HepG2 (cell line): ENCODE measurements around the gene WDR31. TPM values are rescaled to one million over a fixed set of nuclear protein-coding genes. Genes with fewer than 3 reads are reported as not detected.

Experiments
- ATAC-seq: fragments of 200-7000 bp; cut with Tn5 transposase; 3 replicates; pipeline ENCODE4 v1.9.1; 2020; ENCODE audit warnings: mild to moderate bottlenecking, moderate library complexity
- BruUV-seq: library from RNA; stranded (reverse); fragments of 400-500 nt; replicated peaks from 2 replicates; lab custom pipeline; 2021; lab: Mats Ljungman, UMichigan
- CTCF ChIA-PET: fragments of 300-600 bp; formaldehyde crosslinking; extraction: SDS; loops from one replicate; lab custom pipeline; 2021; ENCODE audit warnings: low total read pairs, inconsistent platforms, low intra/inter-chr PET ratio; lab: Yijun Ruan, JAX
- POLR2A ChIA-PET: fragments of 350-600 bp; sonication (Branson Sonifier 250); formaldehyde crosslinking; loops from one replicate; lab custom pipeline; 2020; ENCODE audit warnings: antibody characterized with exemption, inconsistent platforms; lab: Yijun Ruan, JAX
- DNase-seq: peaks from one replicate; pipeline ENCODE4 v3.0.0-alpha.2; 2015; ENCODE audit warnings: low spot score
- FAIRE-seq: peaks from 3 replicates; lab custom pipeline; 2011; peaks lifted over from hg19 to GRCh38; lab: Jason Lieb, UNC
- H2AFZ ChIP-seq: one replicate; pipeline ENCODE4 v1.6.1; 2011; ENCODE audit warnings: low read length, inconsistent platforms
- H3K27ac ChIP-seq: fragments of 300-600 bp; 3 replicates; pipeline ENCODE4 v1.8.0; 2011; ENCODE audit warnings: mixed run types, mild to moderate bottlenecking, mixed read lengths, low read length, inconsistent platforms; ENCODE audit not compliant: insufficient read depth; ENCODE audit errors: extremely low read length
- H3K27me3 ChIP-seq, 2 experiments: fragments of 200-600 bp in 1 of 2; 2 replicates in 1 of 2; 3 replicates in 1 of 2; pipeline versions ENCODE4 v1.6.0 to v1.8.0; 2011; ENCODE audit warnings: low read length in 2 of 2, mild to moderate bottlenecking in 2 of 2, moderate library complexity in 2 of 2, inconsistent platforms in 1 of 2; ENCODE audit not compliant: insufficient read depth in 2 of 2, control insufficient read depth in 1 of 2
- H3K36me3 ChIP-seq, 2 experiments: fragments of 200-600 bp in 1 of 2; replicated peaks in 1 of 2; 2 replicates in 1 of 2; 3 replicates in 1 of 2; pipeline versions ENCODE4 v1.5.1 to v1.8.0; 2011; ENCODE audit warnings: low read length in 2 of 2, inconsistent platforms in 1 of 2; ENCODE audit not compliant: insufficient read depth in 2 of 2, control insufficient read depth in 1 of 2
- H3K4me1 ChIP-seq: 2 replicates; pipeline ENCODE4 v1.5.1; 2012; ENCODE audit warnings: low read length, inconsistent platforms; ENCODE audit not compliant: insufficient read depth
- H3K4me2 ChIP-seq: 2 replicates; pipeline ENCODE4 v1.6.0; 2011; ENCODE audit warnings: low read depth, low read length, inconsistent platforms
- H3K4me3 ChIP-seq, 3 experiments: fragments of 200-600 bp in 1 of 3; sonication (generic), shearing (Covaris generic) in 1 of 3; replicated peaks in 1 of 3; 2 replicates each; pipeline ENCODE4 v1.5.1; 2011 to 2016; ENCODE audit warnings: low read length in 3 of 3, inconsistent platforms in 2 of 3, low read depth in 2 of 3, mild to moderate bottlenecking in 2 of 3, control low read depth in 1 of 3, mixed read lengths in 1 of 3; ENCODE audit not compliant: insufficient read depth in 1 of 3
- H3K79me2 ChIP-seq: one replicate; pipeline ENCODE4 v1.6.1; 2011; ENCODE audit warnings: low read length, inconsistent platforms; ENCODE audit not compliant: insufficient read depth
- H3K9ac ChIP-seq: 2 replicates; pipeline ENCODE4 v1.6.0; 2011; ENCODE audit warnings: mild to moderate bottlenecking, low read depth, low read length, inconsistent platforms; ENCODE audit not compliant: insufficient read depth
- H3K9me3 ChIP-seq: 2 replicates; pipeline ENCODE4 v1.5.1; 2012; ENCODE audit warnings: mild to moderate bottlenecking, low read length
- H4K20me1 ChIP-seq: 2 replicates; pipeline ENCODE4 v1.6.0; 2011; ENCODE audit warnings: inconsistent platforms, mild to moderate bottlenecking, low read length, moderate library complexity; ENCODE audit not compliant: insufficient read depth
- BRCA1 ChIP-seq: sonication (generic); formaldehyde crosslinking; IDR thresholded peaks from 2 replicates; pipeline ENCODE4 v1.4.0; 2020; ENCODE audit warnings: missing genetic modification reagents
- CCAR2 ChIP-seq: fragments of 200-400 bp; formaldehyde crosslinking; optimal IDR thresholded peaks from 2 replicates; pipeline ENCODE3; 2018; ENCODE audit warnings: low read depth, mild to moderate bottlenecking, low read length, moderate library complexity
- NONO ChIP-seq, 2 experiments: fragments of 450-650 bp in 1 of 2; sonication (generic) in 1 of 2; formaldehyde crosslinking in 1 of 2; IDR thresholded peaks in 1 of 2; conservative IDR thresholded peaks in 1 of 2; 2 replicates each; pipeline versions ENCODE4 v1.6.1 to v1.8.0; 2017 to 2022; ENCODE audit warnings: mild to moderate bottlenecking in 1 of 2, missing genetic modification reagents in 1 of 2, moderate library complexity in 1 of 2
- RFX1 ChIP-seq: fragments of 450-650 bp; IDR thresholded peaks from 2 replicates; pipeline ENCODE4 v1.6.1; 2017
- SCMH1 ChIP-seq: sonication (generic); formaldehyde crosslinking; IDR thresholded peaks from 2 replicates; pipeline ENCODE4 v1.9.0; 2021; ENCODE audit warnings: missing genetic modification reagents, mild to moderate bottlenecking, borderline replicate concordance
- ZNF264 ChIP-seq: sonication (generic); formaldehyde crosslinking; IDR thresholded peaks from 2 replicates; pipeline ENCODE4 v1.4.0; 2020; ENCODE audit warnings: missing genetic modification reagents
- ZNF513 ChIP-seq: sonication (generic); formaldehyde crosslinking; conservative IDR thresholded peaks from 2 replicates; pipeline ENCODE4 v1.5.0; 2020; ENCODE audit warnings: missing genetic modification reagents
- ZNF614 ChIP-seq: IDR thresholded peaks from 2 replicates; pipeline ENCODE4 v1.6.1; 2018; ENCODE audit warnings: missing biosample characterization, missing genetic modification reagents, inconsistent platforms, borderline replicate concordance
- WGBS: methylation state at CpG from one replicate; pipeline ENCODE4 v1.1.6; 2017; ENCODE audit warnings: low lambda C conversion rate; 5-methylcytosine and 5-hydroxymethylcytosine counted together
- in situ Hi-C: cut with HindIII; loops from 2 replicates; pipeline ENCODE4 v1.10.0; 2017; ENCODE audit warnings: low pct_unique_long_range_greater_than_20kb; ENCODE audit not compliant: extremely low pct_ligation_motif_present
- intact Hi-C: fragments of 100-400 bp; cut with micrococcal nuclease; formaldehyde crosslinking; loops from one replicate; pipeline ENCODE4 v1.10.0; 2022; ENCODE audit not compliant: unreplicated experiment
- polyA plus RNA-seq, 8 experiments: library from polyadenylated mRNA; depleted of rRNA in 3 of 8; stranded (reverse) in 7 of 8; unstranded in 1 of 8; fragments of >200 nt; fragmentation: Illumina TruSeq in 4 of 8; extraction: Trizol in 4 of 8; gene quantifications; 2 replicates each; pipeline versions ENCODE4 v1.2.1 to v1.2.3, GENCODE V29; 2011 to 2016; ENCODE audit warnings: low read depth in 4 of 8, missing spikeins in 1 of 8, mixed read lengths in 1 of 8; ENCODE audit not compliant: insufficient read depth in 1 of 8
- total RNA-seq, 5 experiments: library from RNA; depleted of rRNA; stranded (reverse); fragments of >200 nt; fragmentation: Illumina TruSeq; extraction: Trizol; gene quantifications; 2 replicates each; pipeline ENCODE4 v1.2.3, GENCODE V29; 2016; ENCODE audit warnings: low read depth in 1 of 5

WDR31 gene
- total and polyA plus RNA-seq, 2 of the 13 experiments (the other 11 are each of a cell fraction or from before 2014, with no cell fraction given) = 0.33 to 1.7 TPM

DNA sequence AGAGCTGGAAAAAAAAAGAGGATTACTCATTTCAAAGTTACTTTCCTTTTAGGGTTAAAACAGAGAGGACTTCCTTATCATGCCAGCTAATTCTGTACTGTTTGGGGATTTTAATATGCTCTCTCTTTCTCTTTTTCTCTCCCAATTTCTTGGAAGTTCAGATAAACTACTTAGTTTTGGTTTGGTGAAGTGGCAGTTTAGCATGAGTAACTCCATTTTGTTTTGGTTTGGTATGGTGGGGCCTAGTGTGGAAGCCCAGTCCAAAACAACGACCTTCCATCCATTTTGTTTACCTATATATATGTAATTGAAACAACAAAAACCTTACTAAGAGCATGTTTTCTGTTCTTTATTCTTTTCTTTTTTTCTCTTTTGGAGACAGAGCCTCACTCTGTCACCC is 5.6 kb upstream of the WDR31 start:
- Histone ChIP-seq H3K79me2 (no peaks in the 10 kb centered on the region), H4K20me1 (no peaks in the 10 kb centered on the region), H3K4me3 (no peak overlapping the region), H3K4me2 (no peak overlapping the region), H3K4me1 (peaks cover 34% of the 10 kb centered on the region), H3K36me3 (no peaks in the 10 kb centered on the region), H2AFZ (no peak overlapping the region), H3K9ac (no peak overlapping the region), H3K9me3 (no peaks in the 10 kb centered on the region), H3K27me3 (peaks cover 0 to 23% of the 10 kb centered on the region in 2 experiments; a peak in 3 of 5 replicates), H3K27ac (no peak overlapping the region)
- 3% methylated on average over 1 of the region's 1 CpG for WGBS
- POLR2A ChIA-PET = no interaction called here
- no peak for FAIRE-seq
- intact Hi-C loops = loop anchor here (5.0 kb wide), 1 partner anchor 33 kb away; no protein-coding TSS in a partner anchor
- ATAC-seq = no peak
- CTCF ChIA-PET = interaction anchor here (1.5 kb wide), 1 partner anchor 61 kb away, joined by 4 read pairs; no protein-coding TSS in a partner anchor
- DNase-seq = no peak
- BruUV-seq = no TSS peak
- in situ Hi-C loops = no loop called here
- TF ChIP-seq ZNF264 (CRISPR knock-in tag) = no peak
- TF ChIP-seq NONO (IDR thresholded peaks at IDR 0.05) = no peak
- no peak for TF ChIP-seq NONO (CRISPR knock-in tag; conservative IDR thresholded peaks at IDR 0.05)
- no peak for TF ChIP-seq SCMH1
- TF ChIP-seq CCAR2 = no peak
- TF ChIP-seq ZNF513 (CRISPR knock-in tag) = no peak
- TF ChIP-seq ZNF614 (CRISPR knock-in tag) = no peak
- no peak for TF ChIP-seq RFX1
- no peak for TF ChIP-seq BRCA1
